ENCODE results near the gene SLC37A3. TPM values are rescaled to one million over a fixed set of nuclear protein-coding genes. Genes with fewer than 3 reads are reported as not detected.
"Not testable (repeated sequence)": the region's sequence is repeated elsewhere in the genome, so short reads cannot be mapped to it uniquely, and the experiment has no call there.

SLC37A3 gene
- total RNA-seq, 1 donor from 2014 or later, result 84.5 TPM

DNA sequence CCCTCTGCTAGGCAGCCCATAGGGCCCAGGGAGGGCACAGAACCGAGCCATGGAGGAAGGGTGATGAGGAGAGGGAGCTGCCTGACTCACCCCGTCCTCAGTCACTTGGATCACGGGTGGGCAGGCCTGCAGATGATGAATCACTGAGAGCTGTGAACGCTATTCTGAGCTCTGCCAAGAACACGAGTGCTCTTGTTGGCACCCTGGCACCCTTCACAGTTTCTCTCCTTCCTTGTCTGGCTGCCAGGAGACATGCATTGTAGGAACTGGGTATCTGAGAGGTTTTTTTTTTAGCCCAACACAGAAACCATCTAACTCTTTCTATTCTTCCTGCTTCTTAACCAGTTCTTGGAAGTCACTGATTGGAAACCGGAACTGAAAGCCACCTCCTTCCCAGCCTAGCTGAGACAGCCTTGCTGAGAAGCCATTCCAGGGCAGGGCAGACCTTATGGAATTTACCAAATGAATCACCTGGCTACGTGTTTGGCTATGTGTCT, 82.1 kb downstream of the SLC37A3 start:
- DNase-seq, result no peak
- TF ChIP-seq, protein P1, sequence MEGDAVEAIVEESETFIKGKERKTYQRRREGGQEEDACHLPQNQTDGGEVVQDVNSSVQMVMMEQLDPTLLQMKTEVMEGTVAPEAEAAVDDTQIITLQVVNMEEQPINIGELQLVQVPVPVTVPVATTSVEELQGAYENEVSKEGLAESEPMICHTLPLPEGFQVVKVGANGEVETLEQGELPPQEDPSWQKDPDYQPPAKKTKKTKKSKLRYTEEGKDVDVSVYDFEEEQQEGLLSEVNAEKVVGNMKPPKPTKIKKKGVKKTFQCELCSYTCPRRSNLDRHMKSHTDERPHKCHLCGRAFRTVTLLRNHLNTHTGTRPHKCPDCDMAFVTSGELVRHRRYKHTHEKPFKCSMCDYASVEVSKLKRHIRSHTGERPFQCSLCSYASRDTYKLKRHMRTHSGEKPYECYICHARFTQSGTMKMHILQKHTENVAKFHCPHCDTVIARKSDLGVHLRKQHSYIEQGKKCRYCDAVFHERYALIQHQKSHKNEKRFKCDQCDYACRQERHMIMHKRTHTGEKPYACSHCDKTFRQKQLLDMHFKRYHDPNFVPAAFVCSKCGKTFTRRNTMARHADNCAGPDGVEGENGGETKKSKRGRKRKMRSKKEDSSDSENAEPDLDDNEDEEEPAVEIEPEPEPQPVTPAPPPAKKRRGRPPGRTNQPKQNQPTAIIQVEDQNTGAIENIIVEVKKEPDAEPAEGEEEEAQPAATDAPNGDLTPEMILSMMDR (IDR thresholded peaks at IDR 0.05; ENCODE audit: partially characterized antibody, unreplicated experiment), result no peak
- H3K36me3 Mint-ChIP-seq (ENCODE audit: unreplicated experiment), result peaks cover 36% of the 10 kb centered on the region
- peaks cover 8% of the 10 kb centered on the region for H3K9me3 Mint-ChIP-seq (ENCODE audit: unreplicated experiment)
- no peak overlapping the region for H3K27ac Mint-ChIP-seq (ENCODE audit: unreplicated experiment)
- H3K27me3 Mint-ChIP-seq (ENCODE audit: unreplicated experiment), result peaks cover 2% of the 10 kb centered on the region
- no peaks in the 10 kb centered on the region for H3K4me1 Mint-ChIP-seq (ENCODE audit: low read depth, unreplicated experiment)
- no peak overlapping the region for H3K4me3 Mint-ChIP-seq (ENCODE audit: unreplicated experiment)

- H3K9me3 Mint-ChIP-seq (ENCODE audit: unreplicated experiment), result peaks cover 8% of the 10 kb centered on the region
- DNase-seq, result no peak
- peaks cover 2% of the 10 kb centered on the region for H3K27me3 Mint-ChIP-seq (ENCODE audit: unreplicated experiment)
- no peak overlapping the region for H3K4me3 Mint-ChIP-seq (ENCODE audit: unreplicated experiment)
- H3K36me3 Mint-ChIP-seq (ENCODE audit: unreplicated experiment), result peaks cover 39% of the 10 kb centered on the region
- no peak overlapping the region for H3K27ac Mint-ChIP-seq (ENCODE audit: unreplicated experiment)
- TF ChIP-seq, protein P1 (IDR thresholded peaks at IDR 0.05; ENCODE audit: partially characterized antibody, unreplicated experiment), result no peak
- H3K4me1 Mint-ChIP-seq (ENCODE audit: low read depth, unreplicated experiment), result no peaks in the 10 kb centered on the region
Measured at GRCh38 chr7:140315498-140316164, 82.7 kb downstream of the SLC37A3 start.

- Mint-ChIP-seq H3K9me3 (ENCODE audit: unreplicated experiment) (peaks cover 8% of the 10 kb centered on the region), H3K36me3 (ENCODE audit: unreplicated experiment) (peaks cover 45% of the 10 kb centered on the region), H3K4me1 (ENCODE audit: low read depth, unreplicated experiment) (no peaks in the 10 kb centered on the region), H3K4me3 (ENCODE audit: unreplicated experiment) (no peak overlapping the region), H3K27ac (ENCODE audit: unreplicated experiment) (no peak overlapping the region), H3K27me3 (ENCODE audit: unreplicated experiment) (peaks cover 4% of the 10 kb centered on the region)
- DNase-seq, result no peak
- TF ChIP-seq, protein P1 (IDR thresholded peaks at IDR 0.05; ENCODE audit: partially characterized antibody, unreplicated experiment), result no peak
Measured at GRCh38 chr7:140314573-140315480, 83.5 kb downstream of the SLC37A3 start.

DNA sequence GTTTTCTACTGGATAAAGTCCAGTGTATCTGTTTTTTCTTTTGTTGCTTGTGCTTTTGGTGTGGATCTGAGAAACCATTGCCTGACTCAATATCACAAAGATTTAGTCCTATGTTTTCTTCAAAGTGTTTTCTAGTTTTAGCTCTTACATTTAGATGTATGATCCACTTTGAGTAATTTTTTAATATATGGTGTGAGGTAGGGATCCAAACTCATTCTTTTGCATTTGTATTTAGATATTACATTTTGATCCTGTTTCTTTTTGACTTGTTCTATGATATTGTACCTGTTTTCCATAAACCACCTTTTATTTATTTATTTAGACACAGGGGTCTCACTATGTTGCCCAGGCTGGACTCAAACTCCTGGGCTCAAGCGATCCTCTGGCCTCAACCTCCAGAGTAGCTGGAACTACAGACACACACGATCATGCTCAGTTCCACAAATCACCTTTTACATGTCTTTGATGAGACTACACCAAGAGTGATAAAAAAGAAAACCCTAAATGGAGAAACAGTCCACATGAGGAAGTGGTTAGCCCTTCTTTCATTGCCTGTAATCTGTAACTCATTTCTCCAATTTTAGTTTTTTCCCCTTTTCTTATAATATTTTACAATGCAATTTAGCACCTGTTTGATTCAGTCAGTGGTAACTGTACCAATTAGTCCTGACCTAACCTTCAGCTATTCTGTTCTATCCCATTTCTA, 86.0 kb downstream of the SLC37A3 start:
- H3K4me1 Mint-ChIP-seq (ENCODE audit: low read depth, unreplicated experiment), result peaks cover 5% of the 10 kb centered on the region
- DNase-seq, result no peak
- no peak overlapping the region for H3K27ac Mint-ChIP-seq (ENCODE audit: unreplicated experiment)
- peaks cover 28% of the 10 kb centered on the region for H3K36me3 Mint-ChIP-seq (ENCODE audit: unreplicated experiment)
- peaks cover 6% of the 10 kb centered on the region for H3K9me3 Mint-ChIP-seq (ENCODE audit: unreplicated experiment)
- H3K4me3 Mint-ChIP-seq (ENCODE audit: unreplicated experiment), result no peak overlapping the region
- H3K27me3 Mint-ChIP-seq (ENCODE audit: unreplicated experiment), result peaks cover 4% of the 10 kb centered on the region
- TF ChIP-seq, protein P1 (IDR thresholded peaks at IDR 0.05; ENCODE audit: partially characterized antibody, unreplicated experiment), result no peak

GRCh38 chr7:140311128-140311527, 87.2 kb downstream of the SLC37A3 start:
- not testable (repeated sequence) for DNase-seq; H3K4me1 Mint-ChIP-seq (ENCODE audit: low read depth, unreplicated experiment); H3K9me3 Mint-ChIP-seq (ENCODE audit: unreplicated experiment); H3K27ac Mint-ChIP-seq (ENCODE audit: unreplicated experiment); H3K4me3 Mint-ChIP-seq (ENCODE audit: unreplicated experiment); H3K27me3 Mint-ChIP-seq (ENCODE audit: unreplicated experiment)
- peaks cover 23% of the 10 kb centered on the region for H3K36me3 Mint-ChIP-seq (ENCODE audit: unreplicated experiment)
